HCT116 (cell line): ENCODE data around the gene CFAP97D2. TPM values are rescaled to one million over a fixed set of nuclear protein-coding genes. Genes with fewer than 3 reads are reported as not detected.

ENCODE experiments used
- ATAC-seq: fragments of 200-7000 bp; cut with Tn5 transposase; 2 replicates; pipeline ENCODE4 v1.9.1; 2020; ENCODE audit warnings: mild to moderate bottlenecking, moderate library complexity
- BruUV-seq: library from RNA; stranded (reverse); fragments of 400-500 nt; replicated peaks from 2 replicates; lab custom pipeline; 2021; lab: Mats Ljungman, UMichigan
- CTCF ChIA-PET: fragments of 300-600 bp; sonication (Branson Sonifier 250); formaldehyde crosslinking; loops from one replicate; lab custom pipeline; 2021; ENCODE audit warnings: antibody characterized with exemption; lab: Charles Lee
- POLR2A ChIA-PET: fragments of 300-600, 350-600 bp; sonication (Branson Sonifier 250); formaldehyde crosslinking; loops from one replicate; lab custom pipeline; 2021; ENCODE audit warnings: antibody characterized with exemption; lab: Charles Lee
- RAD21 ChIA-PET, 2 experiments: fragments of 300-600 bp; sonication (Branson Sonifier 250); formaldehyde crosslinking; loops; one replicate each; lab custom pipeline; 2023; ENCODE audit warnings: low total read pairs in 2 of 2; ENCODE audit not compliant: uncharacterized antibody in 2 of 2, unreplicated experiment in 2 of 2, low non-redundant PET in 1 of 2; lab: Charles Lee
- DNase-seq: peaks from one replicate; pipeline ENCODE4 v3.0.0-alpha.2; 2010; ENCODE audit warnings: low read depth, low spot score
- H2AFZ ChIP-seq: fragments of 200-600 bp; shearing (Covaris generic), sonication (generic); 2 replicates; pipeline ENCODE4 v1.6.1; 2017; ENCODE audit warnings: low read depth, mixed run types, mixed read lengths, antibody characterized with exemption, low read length; ENCODE audit not compliant: poor library complexity, severe bottlenecking
- H3K27ac ChIP-seq: 2 replicates; pipeline ENCODE4 v1.5.1; 2012; ENCODE audit warnings: low read depth, low read length
- H3K27me3 ChIP-seq: fragments of 200-600 bp; sonication (generic); 2 replicates; pipeline ENCODE4 v1.6.1; 2016; ENCODE audit warnings: mixed run types, low read length, mixed read lengths; ENCODE audit not compliant: insufficient read depth
- H3K36me3 ChIP-seq, 2 experiments: fragments of 200-500 bp in 1 of 2; fragments of 200-600 bp in 1 of 2; sonication (Bioruptor generic) in 1 of 2; sonication (generic) in 1 of 2; 2 replicates each; pipeline versions ENCODE4 v1.5.1 to v1.6.1; 2014 to 2016; ENCODE audit warnings: low read length in 2 of 2, inconsistent platforms in 1 of 2, mixed read lengths in 1 of 2, mixed run types in 1 of 2; ENCODE audit not compliant: insufficient read depth in 2 of 2, control insufficient read depth in 1 of 2
- H3K4me1 ChIP-seq, 2 experiments: fragments of 200-600 bp in 1 of 2; sonication (generic) in 1 of 2; 2 replicates each; pipeline versions ENCODE4 v1.5.1 to v1.6.1; 2012 to 2017; ENCODE audit warnings: low read length in 2 of 2, inconsistent platforms in 1 of 2, mild to moderate bottlenecking in 1 of 2, mixed read lengths in 1 of 2, mixed run types in 1 of 2, moderate library complexity in 1 of 2; ENCODE audit not compliant: insufficient read depth in 2 of 2, control insufficient read depth in 1 of 2
- H3K4me2 ChIP-seq: fragments of 200-600 bp; sonication (generic); 2 replicates; pipeline ENCODE4 v1.6.1; 2017; ENCODE audit warnings: mixed run types, low read length, mixed read lengths
- H3K4me3 ChIP-seq, 2 experiments: fragments of 200-600 bp in 1 of 2; sonication (generic) in 1 of 2; replicated peaks in 1 of 2; 2 replicates each; pipeline ENCODE4 v1.5.1; 2011 to 2016; ENCODE audit warnings: low read length in 2 of 2, control low read depth in 1 of 2, low read depth in 1 of 2, mild to moderate bottlenecking in 1 of 2, mixed read lengths in 1 of 2, mixed run types in 1 of 2
- H3K79me2 ChIP-seq: fragments of 200-600 bp; sonication (generic); 2 replicates; pipeline ENCODE4 v1.6.1; 2017; ENCODE audit warnings: mild to moderate bottlenecking, mixed run types, low read length, moderate library complexity, mixed read lengths; ENCODE audit not compliant: insufficient read depth
- H3K9ac ChIP-seq: fragments of 200-600 bp; sonication (generic); 2 replicates; pipeline ENCODE4 v1.6.1; 2016; ENCODE audit warnings: low read length, mixed read lengths
- H3K9me2 ChIP-seq: fragments of 200-600 bp; sonication (generic), shearing (Covaris generic); 2 replicates; pipeline ENCODE4 v1.6.1; 2017; ENCODE audit warnings: mixed run types, mild to moderate bottlenecking, moderate library complexity; ENCODE audit not compliant: insufficient read depth
- H3K9me3 ChIP-seq, 2 experiments: fragments of 200-500 bp in 1 of 2; fragments of 200-600 bp in 1 of 2; sonication (Bioruptor generic) in 1 of 2; sonication (generic) in 1 of 2; 2 replicates each; pipeline ENCODE4 v1.6.1; 2014 to 2017; ENCODE audit warnings: low read length in 2 of 2, mixed read lengths in 2 of 2, inconsistent platforms in 1 of 2, low read depth in 1 of 2, mild to moderate bottlenecking in 1 of 2, mixed run types in 1 of 2, moderate library complexity in 1 of 2; ENCODE audit not compliant: control insufficient read depth in 1 of 2, insufficient read depth in 1 of 2
- H4K20me1 ChIP-seq: fragments of 200-600 bp; sonication (generic), shearing (Covaris generic); 2 replicates; pipeline ENCODE4 v1.6.1; 2017; ENCODE audit warnings: mixed run types, mild to moderate bottlenecking, moderate library complexity; ENCODE audit not compliant: insufficient read depth
- CEBPB ChIP-seq: IDR thresholded peaks from 2 replicates; pipeline ENCODE4 v1.6.1; 2012; ENCODE audit warnings: low read depth
- EZH2 ChIP-seq: fragments of 200-600 bp; sonication (generic); IDR thresholded peaks from 2 replicates; pipeline ENCODE4 v1.6.1; 2017; ENCODE audit warnings: antibody characterized with exemption, mixed run types
- JUND ChIP-seq: IDR thresholded peaks from 2 replicates; pipeline ENCODE4 v1.6.1; 2012
- POLR2A ChIP-seq: IDR thresholded peaks from 2 replicates; pipeline ENCODE4 v1.7.0; 2011; ENCODE audit warnings: borderline replicate concordance; ENCODE audit not compliant: insufficient read depth, insufficient read length; ENCODE audit errors: extremely low read depth
- SIN3A ChIP-seq: IDR thresholded peaks from 2 replicates; pipeline ENCODE4 v1.6.1; 2012; ENCODE audit warnings: low read depth
- TCF7L2 ChIP-seq: IDR thresholded peaks from 2 replicates; pipeline ENCODE4 v1.7.0; 2011; ENCODE audit warnings: borderline replicate concordance, inconsistent platforms; ENCODE audit not compliant: insufficient read depth, insufficient read length; ENCODE audit errors: extremely low read depth
- intact Hi-C: fragments of 100-400 bp; cut with micrococcal nuclease; formaldehyde crosslinking; loops from 2 replicates; pipeline ENCODE4 v1.10.0; 2022
- total RNA-seq: library from RNA; stranded (reverse); gene quantifications from one replicate; pipeline ENCODE4 v1.2.1, GENCODE V29; 2021; ENCODE audit not compliant: unreplicated experiment
- TF ChIP-seq, protein P1 (sequence below): IDR thresholded peaks from 2 replicates; pipeline ENCODE4 v1.6.1; 2012; ENCODE audit warnings: low read depth

The CFAP97D2 gene
- total RNA-seq, 1 experiment from 2014 or later = not detected

DNA sequence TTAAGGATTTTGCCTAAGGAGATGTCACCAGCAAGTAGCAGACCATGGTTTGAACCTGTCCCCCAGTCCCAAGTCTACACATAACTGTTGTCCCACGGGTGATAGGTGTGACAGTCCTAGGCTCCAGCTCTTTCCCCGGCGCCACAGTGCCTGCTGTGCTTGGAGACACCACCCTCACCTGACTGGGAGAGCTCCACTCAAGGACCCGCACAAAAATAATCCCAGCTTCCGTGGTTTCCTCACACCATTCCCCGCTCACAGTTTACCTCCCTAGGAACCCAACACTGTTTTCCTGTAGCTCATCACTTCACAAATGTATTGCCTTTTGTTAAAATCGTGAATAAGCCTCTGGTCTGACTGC, 26.8 kb upstream of the CFAP97D2 start (continued):
- TF ChIP-seq, protein P1, sequence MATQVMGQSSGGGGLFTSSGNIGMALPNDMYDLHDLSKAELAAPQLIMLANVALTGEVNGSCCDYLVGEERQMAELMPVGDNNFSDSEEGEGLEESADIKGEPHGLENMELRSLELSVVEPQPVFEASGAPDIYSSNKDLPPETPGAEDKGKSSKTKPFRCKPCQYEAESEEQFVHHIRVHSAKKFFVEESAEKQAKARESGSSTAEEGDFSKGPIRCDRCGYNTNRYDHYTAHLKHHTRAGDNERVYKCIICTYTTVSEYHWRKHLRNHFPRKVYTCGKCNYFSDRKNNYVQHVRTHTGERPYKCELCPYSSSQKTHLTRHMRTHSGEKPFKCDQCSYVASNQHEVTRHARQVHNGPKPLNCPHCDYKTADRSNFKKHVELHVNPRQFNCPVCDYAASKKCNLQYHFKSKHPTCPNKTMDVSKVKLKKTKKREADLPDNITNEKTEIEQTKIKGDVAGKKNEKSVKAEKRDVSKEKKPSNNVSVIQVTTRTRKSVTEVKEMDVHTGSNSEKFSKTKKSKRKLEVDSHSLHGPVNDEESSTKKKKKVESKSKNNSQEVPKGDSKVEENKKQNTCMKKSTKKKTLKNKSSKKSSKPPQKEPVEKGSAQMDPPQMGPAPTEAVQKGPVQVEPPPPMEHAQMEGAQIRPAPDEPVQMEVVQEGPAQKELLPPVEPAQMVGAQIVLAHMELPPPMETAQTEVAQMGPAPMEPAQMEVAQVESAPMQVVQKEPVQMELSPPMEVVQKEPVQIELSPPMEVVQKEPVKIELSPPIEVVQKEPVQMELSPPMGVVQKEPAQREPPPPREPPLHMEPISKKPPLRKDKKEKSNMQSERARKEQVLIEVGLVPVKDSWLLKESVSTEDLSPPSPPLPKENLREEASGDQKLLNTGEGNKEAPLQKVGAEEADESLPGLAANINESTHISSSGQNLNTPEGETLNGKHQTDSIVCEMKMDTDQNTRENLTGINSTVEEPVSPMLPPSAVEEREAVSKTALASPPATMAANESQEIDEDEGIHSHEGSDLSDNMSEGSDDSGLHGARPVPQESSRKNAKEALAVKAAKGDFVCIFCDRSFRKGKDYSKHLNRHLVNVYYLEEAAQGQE = no peak
- TF ChIP-seq, all 23 proteins: peak for 0

DNA sequence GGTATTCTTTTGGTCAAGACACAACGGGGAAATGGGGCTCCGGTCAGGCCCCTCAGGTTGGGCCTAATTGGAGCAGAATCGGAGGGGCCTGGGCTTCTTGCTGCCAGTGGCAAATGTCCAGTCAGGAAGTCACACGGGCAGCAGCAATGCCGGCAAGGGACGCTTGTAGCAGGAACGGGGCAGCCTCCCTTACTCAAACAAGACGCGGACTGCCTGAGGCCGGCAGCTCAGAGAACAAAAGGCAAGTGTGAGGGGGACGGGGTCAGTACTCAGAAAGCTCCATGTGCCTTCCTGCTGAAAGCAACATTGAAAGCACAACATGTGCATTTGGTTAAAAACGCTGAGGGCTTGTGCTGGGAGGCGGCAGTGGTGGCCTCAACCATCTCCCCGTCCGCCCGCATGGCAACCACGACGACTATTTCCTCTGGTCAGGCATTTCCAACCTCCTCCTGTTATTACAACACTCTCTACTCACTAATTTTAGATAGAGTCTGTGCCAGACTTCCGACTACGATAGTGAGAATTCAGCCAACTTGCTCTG, 26.2 kb upstream of the CFAP97D2 start:
- H3K27ac ChIP-seq = no peak overlapping the region
- no peak for TF ChIP-seq POLR2A
- TF ChIP-seq JUND = no peak
- no peak for TF ChIP-seq TCF7L2
- TF ChIP-seq, protein P1 = no peak
- TF ChIP-seq EZH2 = no peak
- no peak for TF ChIP-seq SIN3A
- no peak for TF ChIP-seq CEBPB
- no peaks in the 10 kb centered on the region for H4K20me1 ChIP-seq
- no peak for ATAC-seq
- CTCF ChIA-PET = no interaction called here
- RAD21 ChIA-PET = no interaction called here
- no peak overlapping the region for H3K9ac ChIP-seq
- no peaks in the 10 kb centered on the region for H3K27me3 ChIP-seq
- POLR2A ChIA-PET = no interaction called here
- H3K4me3 ChIP-seq = no peak overlapping the region
- peaks cover 10 to 25% of the 10 kb centered on the region in 2 experiments for H3K4me1 ChIP-seq
- no peak for DNase-seq
- H3K9me3 ChIP-seq = no peaks in the 10 kb centered on the region
- no peak overlapping the region for H2AFZ ChIP-seq
- intact Hi-C loops = no loop called here
- no peaks in the 10 kb centered on the region for H3K36me3 ChIP-seq
- no peak overlapping the region for H3K4me2 ChIP-seq
- BruUV-seq = no TSS peak
- no peaks in the 10 kb centered on the region for H3K79me2 ChIP-seq
- no peaks in the 10 kb centered on the region for H3K9me2 ChIP-seq
